Midbrain (tissue), 1 donor: ENCODE data around the gene CASP14.
"Not testable (repeated sequence)": the region's sequence is repeated elsewhere in the genome, so short reads cannot be mapped to it uniquely, and the experiment has no call there.

Experiments used
- DNase-seq: peaks from one replicate; lab custom pipeline; 2025; lab: John Stamatoyannopoulos, UW

The CASP14 gene

GRCh38 chr19:15072930-15073647 is 23.8 kb downstream of the CASP14 start:
- no peak for DNase-seq

- no peak for DNase-seq
Measured at GRCh38 chr19:15074371-15074770, 25.1 kb downstream of the CASP14 start.

GRCh38 chr19:15075806-15076205 is 26.5 kb downstream of the CASP14 start:
- no peak for DNase-seq

GRCh38 chr19:15080002-15080401 is 30.7 kb downstream of the CASP14 start:
- DNase-seq, result not testable (repeated sequence)

- no peak for DNase-seq
Measured at GRCh38 chr19:15081911-15082310, 32.6 kb downstream of the CASP14 start, which contains the start of gene OR1I1. Gene OR1I1 (plus strand): TSS chr19:15082211. CDS start chr19:15087066, 4,855 bp downstream.

- no peak for DNase-seq
Measured at GRCh38 chr19:15087182-15087581, 37.9 kb downstream of the CASP14 start.

- peak; percentile 44 for DNase-seq
Measured at GRCh38 chr19:15091918-15092753, 42.9 kb downstream of the CASP14 start.

- no peak for DNase-seq
Measured at GRCh38 chr19:15093001-15093400, 43.7 kb downstream of the CASP14 start.

- DNase-seq, result no peak
Measured at GRCh38 chr19:15096223-15096622, 46.9 kb downstream of the CASP14 start.

GRCh38 chr19:15097980-15098379 is 48.7 kb downstream of the CASP14 start:
- DNase-seq, result not testable (repeated sequence)

GRCh38 chr19:15098460-15098859 is 49.2 kb downstream of the CASP14 start:
- no peak for DNase-seq

- DNase-seq, result no peak
Measured at GRCh38 chr19:15099017-15099582, 49.8 kb downstream of the CASP14 start.

GRCh38 chr19:15101479-15102082 is 52.3 kb downstream of the CASP14 start:
- DNase-seq, result no peak

GRCh38 chr19:15104003-15104402 is 54.7 kb downstream of the CASP14 start:
- DNase-seq, result no peak

- no peak for DNase-seq
Measured at GRCh38 chr19:15104411-15104810, 55.1 kb downstream of the CASP14 start.

- no peak for DNase-seq
Measured at GRCh38 chr19:15105044-15105443, 55.8 kb downstream of the CASP14 start.

GRCh38 chr19:15107061-15108010 is 58.1 kb downstream of the CASP14 start, which contains the start of gene SYDE1:
Gene SYDE1 (plus strand): TSS chr19:15107401. CDS start chr19:15107434, 33 bp downstream.
- DNase-seq, result peak; percentile 4
